Sigmoid colon (tissue), 7 donors: ENCODE measurements around the gene LIPN. TPM values are rescaled to one million over a fixed set of nuclear protein-coding genes. Genes with fewer than 3 reads are reported as not detected.

Experiments
- DNase-seq: peaks from one replicate; pipeline ENCODE4 v3.0.0-alpha.2; 2019
- H3K27ac ChIP-seq, 4 donors: fragments of 200-600 bp; sonication (generic); one replicate each; pipeline ENCODE4 v1.5.1; 2016 to 2019; ENCODE audit warnings: mild to moderate bottlenecking in 1 of 4
- H3K27me3 ChIP-seq, 3 donors: fragments of 200-600 bp; sonication (generic); one replicate each; pipeline ENCODE4 v1.5.1; 2019; ENCODE audit warnings: mild to moderate bottlenecking in 1 of 3
- H3K36me3 ChIP-seq, 4 donors: fragments of 200-600 bp; sonication (generic); one replicate each; pipeline ENCODE4 v1.5.1; 2016 to 2019
- H3K4me1 ChIP-seq, 4 donors: fragments of 200-600 bp; sonication (generic); one replicate each; pipeline ENCODE4 v1.5.1; 2017 to 2019
- H3K4me3 ChIP-seq, 4 donors: fragments of 200-600 bp; sonication (generic); one replicate each; pipeline ENCODE4 v1.5.1; 2017 to 2019; ENCODE audit warnings: mild to moderate bottlenecking in 2 of 4, moderate library complexity in 1 of 4
- H3K9me3 ChIP-seq, 4 donors: fragments of 200-600 bp in 3 of 4; sonication (generic) in 3 of 4; one replicate each; pipeline versions ENCODE4 v1.5.1 to v1.6.1; 2013 to 2019
- CTCF ChIP-seq, 4 experiments: fragments of 450-650 bp in 3 of 4; fragments of 200-600 bp in 1 of 4; IDR thresholded peaks; one replicate each; pipeline ENCODE4 v1.5.1; 2016 to 2019; ENCODE audit warnings: antibody characterized with exemption in 4 of 4, mild to moderate bottlenecking in 3 of 4, moderate library complexity in 2 of 4
- EP300 ChIP-seq, 4 donors: sonication (generic); formaldehyde crosslinking; IDR thresholded peaks; one replicate each; pipeline ENCODE4 v1.6.1; 2017; ENCODE audit warnings: antibody characterized with exemption in 4 of 4
- POLR2A ChIP-seq, 2 donors: fragments of 450-650 bp; IDR thresholded peaks; one replicate each; pipeline ENCODE4 v1.6.1; 2016; ENCODE audit warnings: antibody characterized with exemption in 2 of 2, mild to moderate bottlenecking in 2 of 2, moderate library complexity in 2 of 2
- POLR2AphosphoS5 ChIP-seq, 4 donors: sonication (generic); formaldehyde crosslinking; IDR thresholded peaks; one replicate each; pipeline ENCODE4 v1.6.1; 2017; ENCODE audit warnings: antibody characterized with exemption in 4 of 4
- WGBS, 2 donors: extraction: QIAGEN DNeasy Blood & Tissue Kit; methylation state at CpG; one replicate each; pipeline ENCODE4 v1.1.7; 2013; 5-methylcytosine and 5-hydroxymethylcytosine counted together
- intact Hi-C: fragments of 100-400 bp; cut with DNase I; formaldehyde crosslinking; loops from one replicate; pipeline ENCODE4 v1.15.1; 2023
- polyA plus RNA-seq, 3 donors: library from polyadenylated mRNA; stranded (reverse); fragments of 200-250 nt; gene quantifications; one replicate each; pipeline ENCODE4 v1.2.3, GENCODE V29; 2013
- total RNA-seq, 4 donors: library from RNA; depleted of rRNA; stranded (reverse); fragments of >200 nt; gene quantifications; one replicate each; pipeline ENCODE4 v1.1.0, GENCODE V29; 2016
- donor health status: healthy with polysubstance abuse.
- donor health status: Bipolar disorder and iron deficiency.
- donor health status: healthy.

LIPN gene
- total and polyA plus RNA-seq, 7 donors = 1.4 TPM; not detected in 6

DNA sequence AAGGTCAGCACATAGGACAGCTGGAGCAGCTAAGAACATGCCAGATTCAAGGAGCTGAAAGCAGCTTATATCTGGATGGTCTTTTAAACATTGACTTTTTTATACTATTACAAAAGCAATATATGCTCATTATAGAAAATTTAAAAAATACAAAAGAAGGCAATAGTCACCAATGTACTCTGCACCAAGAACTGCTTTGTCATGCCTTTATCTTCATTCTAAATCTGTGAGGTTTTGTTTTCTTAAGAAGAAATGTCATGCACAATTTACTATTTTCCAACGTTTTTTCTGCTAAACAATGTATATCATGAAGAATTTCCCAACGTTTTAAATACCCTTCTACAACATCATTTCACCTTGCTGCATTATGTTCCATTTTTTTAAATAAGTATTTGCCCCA, 45.5 kb downstream of the LIPN start:
- Histone ChIP-seq H3K27ac (no peak overlapping the region), H3K4me3 (no peak overlapping the region), H3K36me3 (no peaks in the 10 kb centered on the region), H3K27me3 (peaks cover 0 to 4% (median 0%) of the 10 kb centered on the region in 3 donors), H3K4me1 (no peaks in the 10 kb centered on the region), H3K9me3 (no peaks in the 10 kb centered on the region)
- intact Hi-C loops = no loop called here
- WGBS, 2 donors = 31 to 42% methylated on average over 2 of the region's 2 CpGs
- no peak for DNase-seq
- TF ChIP-seq CTCF (IDR thresholded peaks at IDR 0.05) (no peak), POLR2A (IDR thresholded peaks at IDR 0.05) (no peak), POLR2AphosphoS5 (IDR thresholded peaks at IDR 0.05) (no peak), EP300 (IDR thresholded peaks at IDR 0.05) (no peak)

- no peaks in the 10 kb centered on the region for H3K9me3 ChIP-seq
- WGBS, 2 donors = 85 to 89% methylated on average over 3 of the region's 3 CpGs
- no peak for DNase-seq
- peaks cover 0 to 4% (median 0%) of the 10 kb centered on the region in 3 donors for H3K27me3 ChIP-seq
- no peaks in the 10 kb centered on the region for H3K4me1 ChIP-seq
- intact Hi-C loops = no loop called here
- no peak overlapping the region for H3K27ac ChIP-seq
- no peaks in the 10 kb centered on the region for H3K36me3 ChIP-seq
- H3K4me3 ChIP-seq = no peak overlapping the region
- TF ChIP-seq EP300 (IDR thresholded peaks at IDR 0.05) (no peak), POLR2AphosphoS5 (IDR thresholded peaks at IDR 0.05) (no peak), POLR2A (IDR thresholded peaks at IDR 0.05) (no peak), CTCF (IDR thresholded peaks at IDR 0.05) (no peak)
Measured at GRCh38 chr10:88805924-88806323, 46.1 kb downstream of the LIPN start.

DNA sequence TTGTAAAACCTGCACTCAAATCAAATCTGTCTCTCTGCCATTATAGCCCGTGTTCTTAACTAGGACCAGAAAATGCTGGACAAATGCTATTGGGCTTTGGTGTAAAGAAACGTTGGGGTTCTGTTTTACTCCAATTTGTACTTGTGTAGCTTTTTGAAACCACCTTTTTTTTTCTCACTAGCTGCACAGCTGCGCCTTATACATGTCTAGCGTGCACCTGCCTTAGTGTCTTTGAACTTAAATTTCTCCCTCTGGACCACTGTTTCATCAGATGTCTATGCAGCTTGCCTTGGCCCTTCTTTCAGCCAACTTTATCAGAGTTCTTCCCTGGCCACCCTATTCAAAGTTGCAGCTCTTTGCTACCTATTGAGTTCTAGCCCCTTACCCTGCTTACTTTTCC, 49.8 kb downstream of the LIPN start:
- intact Hi-C loops = no loop called here
- TF ChIP-seq CTCF (IDR thresholded peaks at IDR 0.05) (no peak), POLR2AphosphoS5 (IDR thresholded peaks at IDR 0.05) (no peak), POLR2A (IDR thresholded peaks at IDR 0.05) (no peak), EP300 (IDR thresholded peaks at IDR 0.05) (no peak)
- DNase-seq = no peak
- no peak overlapping the region for H3K27ac ChIP-seq
- H3K27me3 ChIP-seq = peaks cover 0 to 4% (median 0%) of the 10 kb centered on the region in 3 donors
- H3K4me3 ChIP-seq = no peak overlapping the region
- no peaks in the 10 kb centered on the region for H3K9me3 ChIP-seq
- 69 to 80% methylated on average over 4 of the region's 4 CpGs for WGBS, 2 donors
- H3K4me1 ChIP-seq = no peaks in the 10 kb centered on the region
- H3K36me3 ChIP-seq = no peaks in the 10 kb centered on the region

GRCh38 chr10:88810196-88810961, 50.6 kb downstream of the LIPN start:
- H3K36me3 ChIP-seq = no peaks in the 10 kb centered on the region
- no peak for TF ChIP-seq POLR2AphosphoS5 (IDR thresholded peaks at IDR 0.05)
- peak in 2 of 4 experiments; percentile 18 to 39 for TF ChIP-seq CTCF (IDR thresholded peaks at IDR 0.05)
- no peaks in the 10 kb centered on the region for H3K9me3 ChIP-seq
- H3K27me3 ChIP-seq = peaks cover 0 to 4% (median 0%) of the 10 kb centered on the region in 3 donors
- DNase-seq = no peak
- H3K4me3 ChIP-seq = no peak overlapping the region
- H3K27ac ChIP-seq = no peak overlapping the region
- no peaks in the 10 kb centered on the region for H3K4me1 ChIP-seq
- 23 to 40% methylated on average over 5 of the region's 5 CpGs for WGBS, 2 donors
- intact Hi-C loops = no loop called here

DNA sequence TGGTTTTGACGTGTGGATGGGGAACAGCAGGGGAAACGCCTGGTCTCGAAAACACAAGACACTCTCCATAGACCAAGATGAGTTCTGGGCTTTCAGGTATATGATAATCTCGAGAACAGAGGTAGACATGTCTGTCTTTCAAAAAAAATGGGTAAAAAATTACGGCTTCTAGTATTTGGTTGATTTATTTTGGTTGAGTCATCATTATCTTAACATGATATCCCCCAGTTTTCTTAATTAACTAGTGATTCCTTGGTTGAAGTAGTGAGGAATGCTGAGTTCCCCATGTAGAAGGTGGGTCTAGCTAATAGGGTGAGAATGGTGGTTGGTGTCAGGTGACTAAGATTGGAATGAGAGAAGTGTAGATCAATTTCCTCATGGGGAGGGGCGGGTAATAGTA, 53.4 kb downstream of the LIPN start:
- Histone ChIP-seq H3K4me3 (no peak overlapping the region), H3K9me3 (no peaks in the 10 kb centered on the region), H3K27me3 (peaks cover 0 to 4% (median 0%) of the 10 kb centered on the region in 3 donors), H3K27ac (no peak overlapping the region), H3K4me1 (no peaks in the 10 kb centered on the region), H3K36me3 (no peaks in the 10 kb centered on the region)
- 92 to 94% methylated on average over 6 of the region's 6 CpGs for WGBS, 2 donors
- DNase-seq = no peak
- intact Hi-C loops = no loop called here
- TF ChIP-seq CTCF (IDR thresholded peaks at IDR 0.05) (no peak), POLR2A (IDR thresholded peaks at IDR 0.05) (no peak), POLR2AphosphoS5 (IDR thresholded peaks at IDR 0.05) (no peak), EP300 (IDR thresholded peaks at IDR 0.05) (no peak)
